GM18861 (cell line): ENCODE results near the gene CNN2.
"Not testable (repeated sequence)": the region's sequence is repeated elsewhere in the genome, so short reads cannot be mapped to it uniquely, and the experiment has no call there.

Experiments
- ATAC-seq: cut with Tn5 transposase; IDR thresholded peaks from one replicate; pipeline ENCODE4 v1.9.1; 2021; ENCODE audit not compliant: unreplicated experiment

Gene CNN2

DNA sequence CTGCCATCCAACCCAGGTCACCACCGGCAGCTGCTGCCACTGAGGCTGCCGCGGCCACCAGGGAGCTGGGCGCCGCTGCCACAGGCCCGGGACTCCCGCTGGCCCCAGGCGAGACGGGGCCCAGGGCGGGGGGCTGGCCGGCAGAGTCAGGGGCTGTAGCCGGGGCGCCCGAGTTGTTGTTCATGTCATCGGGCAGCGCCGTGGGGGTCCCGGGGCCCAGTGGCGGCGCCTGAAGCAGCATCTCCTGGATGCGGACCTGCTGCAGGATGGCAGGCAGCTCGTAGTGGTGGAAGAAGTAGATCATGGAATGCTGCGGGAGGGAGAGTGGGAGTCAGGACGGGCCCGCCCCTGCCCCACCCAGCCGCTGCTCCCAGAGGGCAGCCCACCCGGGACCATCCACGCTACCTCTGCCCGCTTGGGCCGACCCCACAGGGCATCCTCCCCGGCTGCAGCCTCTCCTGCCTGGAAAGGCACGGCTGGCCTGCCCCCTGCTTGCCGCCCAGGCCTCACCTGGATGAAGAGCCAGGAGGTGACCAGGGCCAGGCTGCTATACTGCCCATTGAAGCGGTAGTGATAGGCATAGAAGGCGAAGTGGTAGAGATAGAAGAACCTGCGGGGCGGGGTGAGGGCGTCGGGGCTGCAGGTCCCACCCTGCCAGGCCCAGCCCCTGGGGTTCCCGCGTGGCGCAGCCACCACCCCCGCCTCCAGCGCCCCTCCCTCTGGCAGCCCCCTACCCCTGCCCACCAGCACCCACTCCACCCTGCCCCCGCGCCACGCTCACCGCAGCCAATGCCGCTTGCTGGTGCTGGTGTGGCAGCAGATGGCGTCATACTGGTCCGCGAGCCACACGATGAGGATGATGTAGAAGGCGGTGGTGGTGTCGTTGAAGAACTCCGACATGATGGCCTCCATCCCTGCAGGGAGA is 15.6 kb upstream of the CNN2 start:
- no peak for ATAC-seq

- no peak for ATAC-seq
These were observed 14.5 kb upstream of the CNN2 start for GRCh38 chr19:1011831-1012333.

DNA sequence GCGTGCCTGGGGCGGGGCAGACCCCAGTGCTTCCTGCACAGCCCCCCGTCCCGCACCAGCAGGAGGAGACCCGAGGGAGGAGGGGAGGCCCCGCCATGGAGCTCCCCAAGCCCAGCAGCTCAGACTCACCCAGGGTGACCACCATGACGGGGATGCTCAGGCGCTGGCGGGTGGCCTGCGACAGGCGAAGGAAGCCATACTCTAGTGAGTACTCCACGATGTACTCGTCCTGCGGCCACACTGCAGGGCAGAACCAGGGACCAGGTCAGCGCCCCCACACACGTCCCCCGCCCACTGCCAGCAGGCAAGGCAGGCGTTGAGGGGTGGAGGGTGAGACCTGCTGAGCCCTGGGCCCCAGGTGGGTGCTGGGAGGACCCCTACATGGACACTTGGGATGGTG is 14.1 kb upstream of the CNN2 start:
- ATAC-seq: no peak

- no peak for ATAC-seq
These were observed 13.2 kb upstream of the CNN2 start for GRCh38 chr19:1013218-1013617.

DNA sequence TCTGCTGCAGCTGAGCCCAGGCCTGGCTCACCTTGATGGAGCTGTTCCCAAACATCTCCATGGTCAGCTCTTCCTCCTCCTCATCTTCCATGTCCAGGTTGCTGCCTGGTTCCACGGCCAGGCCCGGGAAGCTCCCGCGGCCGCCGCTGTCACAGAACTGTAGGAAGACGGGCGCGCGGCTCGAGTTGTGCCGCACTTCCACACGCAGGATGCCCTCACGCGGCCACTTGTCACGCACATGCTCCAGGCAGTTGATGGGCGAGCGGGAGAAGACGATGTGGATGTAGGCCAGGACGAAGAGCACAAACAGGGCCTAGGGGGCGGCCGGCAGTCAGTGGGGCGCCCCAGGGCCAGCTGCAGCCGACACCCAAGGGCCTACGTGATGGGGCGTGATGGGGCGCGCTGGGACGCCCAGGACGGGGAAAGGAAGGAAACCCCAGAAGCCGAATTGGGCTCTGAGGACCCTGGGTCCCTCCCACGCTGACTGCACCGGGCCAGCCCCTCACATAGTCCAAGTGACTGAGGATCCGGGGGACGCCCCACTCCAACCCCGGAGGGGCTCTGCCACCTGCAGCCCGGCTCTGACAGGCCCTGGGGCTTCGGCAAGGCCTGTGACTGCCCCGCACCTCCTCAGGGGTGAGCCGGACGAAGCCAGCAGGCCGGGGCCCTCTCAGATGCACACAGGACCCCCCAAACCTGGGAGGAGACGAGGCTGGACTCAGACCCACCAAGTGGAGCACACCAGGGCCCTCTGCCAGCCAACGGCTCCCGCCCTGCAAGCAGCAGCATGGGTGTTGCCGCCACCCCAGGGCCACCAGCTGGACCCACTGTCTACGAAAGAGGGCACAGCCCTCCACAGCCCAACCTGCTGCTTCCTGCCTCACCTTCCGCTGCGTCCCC is 12.0 kb upstream of the CNN2 start:
- no peak for ATAC-seq

DNA sequence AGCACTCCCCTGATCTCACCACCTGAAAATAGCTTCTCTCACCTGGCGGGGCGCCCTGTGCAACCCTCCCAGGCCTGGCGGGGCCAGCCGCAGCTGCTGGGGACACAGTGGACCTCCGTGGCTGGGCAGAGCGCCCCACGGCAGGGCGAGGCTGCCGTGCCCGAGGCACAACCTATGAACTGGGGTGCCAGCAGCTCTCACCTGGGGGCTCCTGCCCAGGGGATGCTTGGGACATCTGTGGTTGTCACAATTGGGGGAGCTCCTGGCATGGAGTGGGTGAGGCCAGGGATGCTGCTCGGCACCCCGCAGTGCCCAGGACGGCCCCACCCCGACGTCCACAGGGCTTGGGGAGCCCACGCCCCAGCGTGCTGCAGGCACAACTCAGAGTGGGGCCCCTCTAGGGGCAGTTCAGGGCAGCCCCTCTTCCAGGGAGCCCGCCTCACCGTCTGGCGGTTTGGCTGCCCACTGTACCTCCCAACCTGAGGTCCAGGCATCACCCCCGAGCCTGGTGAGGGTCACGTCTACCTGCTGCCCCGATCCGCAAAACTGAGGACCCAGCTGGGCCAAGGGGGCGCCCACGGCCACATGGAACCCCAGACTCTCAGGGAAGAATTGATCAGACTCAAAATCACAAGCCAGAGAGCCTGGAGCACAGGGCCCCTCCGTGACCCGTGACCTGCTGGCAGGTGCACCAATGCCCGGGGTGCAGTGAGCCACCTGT is 11.2 kb upstream of the CNN2 start:
- ATAC-seq: no peak

DNA sequence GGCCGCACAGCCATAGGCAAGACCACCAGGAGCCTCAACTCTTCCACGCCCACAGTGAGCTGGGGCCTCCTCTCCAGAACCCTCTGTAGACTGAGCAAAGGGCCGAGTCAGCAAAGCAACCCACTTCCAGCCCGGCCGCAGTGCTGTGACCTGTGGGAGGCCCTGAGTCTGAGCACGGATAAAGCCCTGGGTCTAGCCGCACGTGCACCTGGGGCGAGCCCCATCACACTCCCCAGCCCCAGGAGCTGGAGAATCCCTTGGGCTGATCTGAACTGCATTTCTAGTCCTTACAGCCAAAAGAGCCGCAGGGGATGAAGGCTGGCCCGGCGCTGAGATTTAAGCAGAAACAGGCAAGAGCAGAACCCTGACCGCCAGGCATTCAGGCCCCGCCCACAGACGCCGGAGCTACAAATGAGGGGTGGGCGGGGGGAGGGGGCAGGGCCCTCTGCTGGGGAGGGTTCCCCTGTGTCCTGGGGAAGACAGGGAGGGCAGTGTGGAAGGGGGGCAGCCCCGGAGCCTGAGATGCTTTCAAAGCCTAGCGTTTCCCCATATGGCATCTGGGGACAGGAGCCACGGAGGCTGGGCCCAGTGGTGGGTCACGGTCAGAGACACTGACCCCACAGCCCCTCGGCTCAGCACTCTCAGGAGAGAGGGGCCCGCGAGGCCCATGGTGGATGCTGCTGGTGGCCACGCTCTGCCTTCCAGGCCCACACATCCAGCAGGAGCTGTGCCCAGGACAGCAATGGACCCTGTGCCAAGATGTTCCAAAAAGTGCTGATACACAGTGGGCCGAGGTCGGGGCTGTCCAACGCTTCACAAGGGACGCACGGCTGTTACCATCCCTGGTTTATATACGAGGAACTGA is 10.4 kb upstream of the CNN2 start:
- no peak for ATAC-seq

- ATAC-seq: no peak
These were observed 9.7 kb upstream of the CNN2 start for GRCh38 chr19:1016647-1017114.

GRCh38 chr19:1017115-1017905 is 9.1 kb upstream of the CNN2 start:
- ATAC-seq: no peak

- no peak for ATAC-seq
These were observed 8.5 kb upstream of the CNN2 start for GRCh38 chr19:1017906-1018305.

DNA sequence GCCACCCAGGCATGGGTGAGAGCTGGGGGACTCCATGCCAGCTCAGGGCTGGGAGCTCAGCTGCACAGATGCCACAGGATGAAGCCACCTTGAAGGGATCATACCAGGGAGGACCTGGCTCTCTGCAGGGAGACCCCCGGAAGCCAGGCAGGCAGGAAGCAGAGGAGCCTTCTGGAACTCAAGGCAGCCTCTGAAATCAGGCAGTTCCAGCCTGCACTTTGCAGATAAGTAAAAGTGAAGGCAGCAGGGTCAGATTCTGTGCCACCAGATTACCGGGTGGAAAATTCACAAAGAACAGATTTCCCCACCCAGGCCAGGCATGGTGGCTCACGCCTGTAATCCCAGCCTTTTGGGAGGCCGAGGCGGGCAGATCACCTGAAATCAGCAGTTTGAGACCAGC is 8.0 kb upstream of the CNN2 start:
- ATAC-seq: no peak

- no peak for ATAC-seq
These were observed 7.3 kb upstream of the CNN2 start for GRCh38 chr19:1018932-1019615.

DNA sequence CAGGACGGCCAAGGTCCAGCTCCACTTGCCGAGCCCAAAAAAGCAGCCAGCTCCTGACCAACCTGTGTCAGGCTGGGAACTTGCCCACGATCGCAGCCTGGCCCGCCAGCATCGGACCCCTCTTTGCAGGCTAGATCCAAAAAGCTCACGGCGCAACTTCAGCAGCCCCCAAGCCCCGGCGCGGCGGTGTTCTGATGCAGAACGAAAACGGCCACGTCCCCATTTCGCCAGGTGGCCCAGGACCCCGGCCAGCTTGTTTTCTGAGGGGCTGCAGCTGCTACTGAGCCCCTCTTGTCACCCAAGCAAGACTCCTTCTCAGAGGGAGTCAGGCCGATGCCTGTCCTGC is 6.8 kb upstream of the CNN2 start:
- ATAC-seq: no peak

DNA sequence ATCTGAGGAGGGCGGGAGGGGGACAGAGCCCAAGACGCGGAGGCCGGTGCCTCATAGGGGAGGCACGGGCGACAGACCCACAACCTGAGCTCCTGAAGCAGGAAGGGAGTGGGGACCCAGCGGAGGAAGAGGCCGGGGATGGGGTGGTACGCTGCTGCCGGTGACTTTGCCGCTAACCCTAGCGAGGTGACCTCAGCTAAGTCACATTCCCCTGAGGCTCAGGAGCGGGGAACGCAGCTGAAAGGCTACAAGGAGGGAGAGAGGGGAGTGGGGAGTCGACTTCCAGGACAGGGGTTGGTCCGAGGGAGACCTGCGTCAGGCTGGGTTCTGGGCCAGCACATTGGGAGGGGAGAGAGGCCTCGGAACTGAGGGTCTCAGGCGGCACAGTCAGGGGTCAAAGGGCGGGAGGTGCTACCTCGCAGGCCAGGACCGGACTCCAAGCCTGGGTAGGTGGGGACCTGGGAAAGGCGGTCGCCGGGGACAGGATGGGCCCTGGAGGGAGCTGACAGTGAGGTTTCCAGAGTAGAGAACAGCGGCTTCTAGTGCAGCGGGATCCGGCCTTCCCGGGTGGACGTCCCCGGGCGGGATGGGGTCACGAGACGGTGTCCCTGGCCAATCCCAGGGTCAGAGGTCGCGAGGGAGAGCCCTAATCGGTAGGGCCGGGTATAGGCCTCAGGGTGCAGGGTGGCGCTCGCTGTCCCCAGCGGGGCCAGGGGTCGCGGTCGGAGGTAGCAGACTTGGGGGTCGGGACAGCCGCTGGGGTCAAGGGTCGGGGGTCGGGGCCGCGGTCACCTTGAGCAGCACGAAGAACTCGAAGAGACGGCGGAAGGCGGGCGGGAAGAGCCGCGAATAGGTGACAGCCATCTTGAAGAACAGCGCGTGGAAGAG is 6.2 kb upstream of the CNN2 start:
- no peak for ATAC-seq

DNA sequence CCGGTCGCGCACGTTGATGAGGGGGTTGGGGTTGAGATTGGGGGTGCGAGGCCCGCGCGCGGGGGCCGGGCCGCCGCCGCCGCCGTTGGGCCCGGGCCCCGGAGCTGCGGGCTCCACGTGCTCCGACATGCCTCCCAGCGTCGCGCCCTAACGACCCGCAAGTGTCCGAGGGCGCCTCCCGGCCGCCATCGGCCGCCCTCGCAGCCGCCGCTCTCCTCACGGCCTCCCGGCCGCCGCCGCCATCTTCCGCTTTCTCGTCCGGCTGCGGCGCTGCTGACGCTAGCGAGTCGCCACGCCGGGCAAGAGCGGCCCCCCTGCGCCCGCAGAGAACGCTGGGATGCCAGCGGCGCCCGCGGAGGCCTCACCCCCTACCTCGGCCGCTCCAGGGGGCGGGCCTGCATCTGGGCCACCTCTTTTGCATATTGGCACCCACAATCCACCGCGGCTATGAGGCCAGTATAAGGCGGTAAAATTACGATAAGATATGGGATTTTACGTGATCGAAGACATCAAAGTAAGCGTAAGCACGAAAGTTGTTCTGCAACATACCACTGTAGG is 5.5 kb upstream of the CNN2 start, which contains the start of gene TMEM259:
Gene TMEM259 (minus strand): TSS at position 256 of the 558 bp plus-strand sequence. CDS start 127 bp downstream, at position 129.
- ATAC-seq: peak; percentile 64

DNA sequence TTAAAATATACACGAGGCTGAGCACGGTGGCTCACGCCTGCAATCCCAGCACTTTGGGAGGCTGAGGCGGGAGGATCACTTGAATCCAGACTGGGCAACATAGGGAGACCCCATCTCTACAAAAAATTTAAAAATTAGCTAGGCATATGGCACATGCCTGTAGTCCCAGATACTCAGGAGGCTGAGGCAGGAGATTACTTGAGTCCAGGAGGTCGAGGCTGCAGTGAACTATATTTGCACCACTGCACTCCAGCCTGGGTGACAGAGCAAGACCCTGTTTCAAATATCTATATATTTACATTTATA is 2.6 kb upstream of the CNN2 start:
- not testable (repeated sequence) for ATAC-seq

DNA sequence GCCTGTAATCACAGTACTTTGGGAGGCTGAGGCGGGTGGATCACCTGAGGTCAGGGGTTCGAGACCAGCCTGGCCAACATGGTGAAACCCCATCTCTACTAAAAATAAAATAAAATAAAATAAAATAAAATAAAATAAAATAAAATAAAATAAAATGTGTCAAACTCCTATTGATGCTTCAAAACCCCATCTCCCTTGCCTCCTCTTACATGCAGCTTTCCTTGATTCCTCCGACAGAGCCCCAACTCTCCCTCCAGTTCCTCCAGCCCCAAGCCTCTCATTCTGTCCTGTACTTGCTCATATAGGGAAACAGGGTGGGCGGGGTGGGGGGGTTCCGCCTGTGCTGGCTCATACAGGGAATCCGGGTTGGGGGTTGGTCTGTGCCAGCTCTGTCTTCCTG is 1.3 kb upstream of the CNN2 start:
- ATAC-seq: not testable (repeated sequence)
